ENCODE results near the gene THBS2.

Gene THBS2

DNA sequence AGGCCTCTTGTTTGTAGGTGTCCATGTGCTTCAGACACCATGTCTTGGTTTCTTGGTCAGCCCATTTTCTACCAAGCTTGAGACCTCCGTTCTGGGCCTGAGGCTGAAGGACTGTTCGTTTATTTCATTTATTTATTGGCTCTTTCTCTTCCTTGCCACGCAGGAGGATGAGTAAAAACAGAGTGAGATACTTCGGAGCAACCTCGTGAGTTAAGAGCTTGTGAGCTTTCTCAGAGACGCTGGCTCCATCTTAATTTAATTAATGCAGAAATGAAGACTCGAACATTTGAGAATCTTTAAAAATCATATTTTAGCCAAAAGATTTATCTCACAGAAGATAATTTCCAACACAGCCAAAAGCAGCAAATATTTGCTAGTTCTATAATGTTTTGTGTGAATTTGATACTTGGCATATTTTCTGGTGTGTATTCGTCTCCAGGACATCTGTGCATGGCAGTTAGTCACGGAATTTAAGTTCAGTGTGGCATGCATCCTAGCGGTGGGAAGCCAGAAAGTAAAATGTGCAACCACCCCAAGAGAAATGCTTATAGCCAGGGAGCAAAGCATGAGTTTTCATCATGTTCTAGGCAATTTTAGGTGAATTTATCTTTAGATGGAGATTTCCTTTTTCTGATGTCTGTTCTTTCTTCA is 76.0 kb downstream of the THBS2 start:
- no peak for DNase-seq

DNA sequence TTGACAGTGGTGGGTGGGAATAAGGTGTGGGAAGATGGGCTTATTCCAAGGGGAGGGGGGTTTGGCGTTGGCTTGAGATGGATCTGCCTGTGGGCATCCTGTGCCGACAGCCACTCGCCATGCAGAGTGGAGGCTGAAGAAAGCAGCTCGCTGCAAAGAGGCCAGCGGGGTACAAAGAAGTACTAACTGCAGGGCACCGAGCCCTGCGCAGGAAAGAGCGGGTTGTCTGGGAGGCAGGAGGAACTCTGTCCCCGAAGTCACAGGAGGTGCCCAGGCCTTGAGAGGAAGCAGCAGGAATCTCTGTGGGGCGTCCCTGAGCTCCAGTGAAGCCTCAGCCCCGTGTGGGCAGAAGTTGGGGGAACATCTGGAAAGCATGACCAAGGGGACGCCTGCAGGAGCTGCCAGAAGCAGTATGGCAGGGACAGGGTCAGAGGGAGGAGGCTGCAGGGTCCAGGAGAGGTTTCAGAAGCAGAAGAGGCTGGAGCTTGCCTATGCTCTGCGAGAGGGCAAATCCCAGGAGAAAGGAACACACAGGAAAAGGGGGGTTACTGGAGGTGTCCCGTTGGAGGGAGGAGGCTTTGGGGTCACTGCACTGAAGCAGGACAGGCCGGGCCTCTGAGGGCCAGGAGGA is 77.2 kb downstream of the THBS2 start:
- DNase-seq, result no peak

DNA sequence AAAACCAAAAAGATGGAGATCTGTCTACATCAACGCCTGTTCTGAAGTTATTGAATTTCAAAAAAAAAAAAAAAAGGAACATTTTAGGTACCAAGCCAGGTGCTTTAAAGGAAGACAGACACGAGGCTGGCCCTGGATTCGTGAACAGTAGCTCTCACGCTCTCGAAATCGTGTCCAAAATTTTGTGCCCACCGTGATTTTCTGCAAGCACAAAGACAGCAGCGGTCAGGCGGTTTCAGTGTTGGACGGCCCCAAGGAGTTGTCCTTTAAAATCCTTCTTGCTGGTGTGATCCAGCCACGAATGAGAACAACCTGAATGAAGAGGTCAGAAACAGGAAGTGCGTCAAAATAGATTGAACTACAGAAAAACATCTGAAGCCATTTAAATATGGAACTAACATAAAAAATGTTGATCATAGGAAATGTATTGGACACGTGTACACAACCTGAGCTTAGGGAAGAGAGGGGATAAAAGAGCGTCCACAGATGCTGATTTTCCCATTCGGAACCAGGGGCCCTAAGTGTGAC is 78.2 kb downstream of the THBS2 start:
- no peak for DNase-seq

DNA sequence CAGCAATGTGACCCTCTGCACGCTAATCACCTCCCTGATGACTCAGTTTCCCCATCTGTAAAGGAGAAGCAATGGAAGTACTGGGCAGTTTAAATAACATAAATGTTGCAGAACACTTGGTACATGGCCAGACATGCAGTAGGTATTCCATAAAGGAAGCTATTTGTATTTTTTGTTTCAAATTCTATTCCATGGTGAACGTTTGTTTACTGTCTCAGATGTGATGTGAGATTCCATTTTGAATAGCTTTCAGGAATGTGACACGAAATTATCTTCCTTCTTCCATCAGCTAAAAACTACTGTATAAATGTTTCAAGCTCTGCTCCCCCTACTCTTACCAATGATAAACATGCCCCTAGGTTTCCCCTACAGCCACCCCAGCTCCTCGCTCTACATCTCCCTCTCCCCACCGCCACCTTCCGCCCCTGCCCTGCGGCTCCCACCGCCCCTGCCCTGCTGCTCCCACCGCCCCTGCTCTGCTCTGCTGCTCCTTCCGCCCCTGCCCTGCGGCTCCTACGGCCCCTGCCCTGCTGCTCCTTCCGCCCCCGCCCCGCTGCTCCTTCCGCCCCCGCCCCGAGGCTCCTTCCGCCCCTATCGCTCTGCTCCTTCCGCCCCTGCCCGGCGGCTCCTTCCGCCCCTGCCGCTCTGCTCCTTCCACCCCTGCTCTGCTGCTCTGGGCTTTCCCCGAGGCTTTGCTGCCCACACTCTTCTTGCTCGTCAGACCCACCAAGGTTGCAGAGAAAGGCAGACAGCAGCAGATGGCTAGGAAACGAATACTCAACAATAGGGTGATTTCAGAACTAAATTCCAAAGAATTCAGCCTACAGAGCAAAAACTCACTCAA is 78.9 kb downstream of the THBS2 start:
- no peak for DNase-seq

DNA sequence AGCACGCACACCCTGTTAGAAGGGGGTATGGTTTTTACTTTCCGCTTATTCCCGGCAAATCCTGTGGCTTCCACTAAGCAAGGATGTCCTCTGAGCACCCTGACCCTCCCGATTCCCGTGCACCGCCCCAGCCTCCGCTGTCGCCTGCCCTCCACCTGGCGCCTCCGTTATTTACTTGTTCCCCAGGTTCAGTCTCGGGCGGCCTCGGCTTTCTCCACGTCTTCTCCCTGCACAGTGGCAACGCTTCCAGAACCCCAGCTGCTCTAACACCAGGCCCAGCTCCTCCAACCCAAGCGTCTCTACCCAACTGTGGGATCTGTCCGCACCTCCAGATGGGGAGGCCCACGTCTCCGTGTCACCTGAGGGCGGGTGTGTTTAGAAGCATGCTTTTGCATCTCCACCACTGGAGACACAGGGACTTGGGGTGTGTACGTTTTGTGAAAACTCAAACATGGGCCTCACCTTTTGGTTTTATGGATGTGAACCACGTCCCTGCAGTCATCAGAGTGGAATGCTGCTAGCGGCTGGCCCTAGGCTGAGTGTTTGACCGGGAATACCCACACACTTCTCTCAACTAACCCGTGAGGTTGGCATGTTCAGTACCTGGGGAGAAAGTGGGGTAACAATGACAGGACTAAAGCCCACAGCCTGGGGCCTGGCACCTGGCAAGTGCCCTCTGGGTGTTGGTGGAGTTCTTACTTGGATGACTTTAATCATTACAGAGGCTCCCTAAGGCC is 79.9 kb downstream of the THBS2 start:
- DNase-seq, result no peak

DNA sequence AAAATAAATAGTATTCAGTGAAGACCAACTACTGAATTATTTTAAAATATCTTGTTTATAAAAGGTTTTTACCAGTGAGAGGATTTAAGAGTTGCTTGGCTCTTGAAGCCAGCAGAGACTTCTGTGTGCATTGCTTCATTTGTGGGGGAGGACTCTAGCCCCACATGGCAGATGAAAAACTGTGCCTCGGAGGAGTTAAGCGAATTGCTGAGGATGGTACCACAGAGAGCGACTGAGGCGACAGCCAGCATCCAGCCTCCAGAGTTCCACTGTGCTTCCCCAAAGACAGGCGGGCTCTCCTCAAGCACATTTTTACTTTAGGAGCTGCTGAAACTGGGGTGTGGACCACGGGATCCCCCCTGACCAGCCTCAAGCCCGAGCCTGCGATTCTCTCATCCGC is 80.7 kb downstream of the THBS2 start:
- DNase-seq, result no peak

DNA sequence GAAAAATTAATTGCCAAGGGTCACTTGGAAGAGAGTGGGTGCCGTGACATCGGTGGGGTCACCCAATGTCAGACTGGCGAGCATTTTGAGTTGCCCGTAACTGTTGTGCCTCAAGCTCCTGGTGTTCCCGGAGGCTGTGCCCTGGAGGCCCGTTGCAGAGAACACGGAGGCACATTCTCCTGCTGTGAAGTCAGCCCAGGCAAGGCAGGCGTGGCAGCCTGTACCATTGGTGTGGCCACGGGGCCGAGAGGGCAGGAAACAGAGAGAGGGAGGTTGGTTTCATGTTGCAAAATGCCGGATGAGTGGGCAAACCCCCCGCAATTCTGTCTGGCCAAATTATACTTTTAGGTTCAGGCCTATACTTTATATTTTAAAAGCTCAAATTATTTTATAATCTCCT is 81.2 kb downstream of the THBS2 start:
- no peak for DNase-seq

DNA sequence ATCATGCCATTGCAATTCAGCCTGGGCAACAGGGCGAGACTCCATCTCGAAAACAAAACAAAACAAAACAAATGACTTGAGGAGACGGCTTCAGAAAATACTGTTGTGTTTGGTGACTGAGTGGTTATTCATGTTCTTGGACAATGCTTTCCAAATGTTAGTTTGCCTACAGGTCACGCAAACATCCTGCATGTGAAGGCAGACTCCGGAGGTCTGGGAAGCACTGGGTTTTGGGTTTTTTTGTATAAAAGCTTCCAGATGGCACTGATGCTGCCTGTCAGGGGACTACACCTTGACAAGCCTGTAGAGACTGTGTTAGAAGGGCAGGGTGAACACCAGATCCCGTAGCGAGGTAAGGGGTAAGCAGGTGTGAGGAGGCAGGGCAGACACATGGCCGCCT is 81.7 kb downstream of the THBS2 start:
- no peak for DNase-seq

DNA sequence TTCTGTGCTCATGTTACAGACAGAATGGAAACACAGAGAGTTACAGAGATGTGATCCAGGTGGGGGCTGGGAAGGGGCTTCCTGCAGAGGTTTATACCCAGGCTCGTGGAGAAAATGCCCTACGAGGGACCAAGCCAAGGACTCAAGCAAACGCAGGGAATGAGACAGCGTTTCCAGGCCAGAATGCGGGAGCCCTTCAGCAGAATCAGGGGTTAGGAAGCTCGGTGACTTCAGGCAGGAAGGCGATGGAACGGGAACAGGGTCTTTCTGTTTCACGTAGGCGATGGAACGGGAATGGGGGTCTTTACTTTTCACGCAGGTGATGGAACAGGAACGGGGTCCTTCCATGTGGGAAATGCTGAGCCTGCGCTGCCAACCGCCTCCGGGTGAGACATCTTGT is 82.6 kb downstream of the THBS2 start:
- DNase-seq, result no peak

DNA sequence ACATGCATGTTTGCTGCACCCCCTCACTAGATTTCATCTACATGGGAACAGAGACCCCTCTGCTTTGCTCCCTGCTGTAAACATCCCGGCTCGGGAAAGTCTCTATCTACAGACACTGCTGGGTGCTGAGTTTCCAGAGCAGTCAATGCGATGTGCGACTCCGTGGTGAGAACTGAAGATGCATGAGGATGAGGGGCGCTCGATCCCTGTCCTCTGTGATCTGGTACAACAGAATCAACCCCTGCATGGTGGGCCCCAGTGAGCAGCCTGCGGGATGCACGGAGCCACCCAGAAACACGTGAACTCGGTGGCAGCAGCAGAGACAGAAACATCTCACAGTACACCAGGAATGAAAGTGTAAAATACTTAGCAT is 83.1 kb downstream of the THBS2 start:
- no peak for DNase-seq

DNA sequence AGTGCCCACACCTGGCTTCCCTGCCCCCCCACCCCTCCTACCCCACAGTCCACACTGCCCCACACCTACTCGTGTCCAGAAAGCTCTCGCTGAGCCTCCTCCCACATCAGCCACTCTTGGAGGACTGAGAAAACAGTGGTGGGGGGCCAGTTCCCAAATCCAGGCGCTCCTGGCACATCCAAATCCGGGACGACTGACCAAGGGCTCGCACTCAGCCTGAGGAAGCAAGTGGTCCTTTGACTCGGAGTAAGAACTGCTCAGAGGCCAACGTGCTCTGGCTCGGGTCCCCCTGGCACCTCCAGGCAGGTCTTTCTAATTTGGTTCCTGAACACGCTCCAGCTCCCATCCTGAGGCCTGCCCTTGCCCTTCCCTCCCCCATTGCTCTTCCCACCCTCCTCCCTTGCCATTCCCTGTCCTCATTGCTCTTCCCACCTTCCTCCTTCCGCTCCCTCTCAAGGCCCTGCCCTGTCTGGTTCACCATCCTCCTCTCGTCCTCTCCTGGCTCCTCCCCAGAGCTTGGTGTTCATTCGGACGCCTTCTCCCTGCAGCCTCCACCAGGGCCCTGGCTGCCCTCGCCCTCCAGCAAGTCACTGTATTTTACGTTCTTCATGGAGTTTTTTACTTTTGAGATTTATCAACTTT is 83.6 kb downstream of the THBS2 start:
- DNase-seq, result no peak

DNA sequence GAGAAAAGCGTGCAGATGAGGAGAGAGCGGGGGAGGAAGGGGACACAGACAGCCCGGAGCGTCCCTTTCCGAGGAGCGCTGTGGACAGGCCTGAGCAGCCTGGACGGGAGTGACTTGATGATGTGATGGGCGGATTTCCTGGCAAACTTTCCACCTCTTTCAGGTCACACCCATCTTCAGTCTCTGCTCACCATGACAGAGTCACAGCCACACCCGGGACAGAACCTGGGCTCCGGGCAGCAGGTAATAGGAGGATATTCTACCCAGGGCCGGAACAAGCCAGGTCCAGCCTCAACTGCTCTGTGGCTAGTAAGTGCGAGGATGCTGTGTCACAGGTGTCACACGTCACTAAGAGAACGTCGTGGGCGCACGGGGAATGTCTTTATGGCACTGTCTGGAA is 84.3 kb downstream of the THBS2 start:
- no peak for DNase-seq

DNA sequence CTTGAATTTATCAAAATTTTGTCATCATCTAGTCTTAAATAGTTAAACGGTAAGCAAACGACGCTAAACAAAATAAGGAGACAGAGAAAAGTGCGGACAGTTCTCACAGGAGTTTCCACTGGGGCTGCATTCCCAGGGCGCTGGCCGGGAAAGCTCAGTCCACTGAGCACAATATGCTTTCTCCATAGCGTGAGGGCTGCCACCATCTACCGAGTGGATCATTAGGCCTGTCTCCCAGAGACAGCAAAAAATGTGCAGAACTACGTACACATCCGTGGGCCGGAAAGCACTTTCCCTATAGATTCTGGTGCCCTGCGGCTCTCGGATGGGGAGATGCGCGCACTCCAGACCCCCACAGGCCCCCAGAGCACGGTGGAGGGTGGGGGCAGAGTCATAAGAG is 84.9 kb downstream of the THBS2 start:
- no peak for DNase-seq

DNA sequence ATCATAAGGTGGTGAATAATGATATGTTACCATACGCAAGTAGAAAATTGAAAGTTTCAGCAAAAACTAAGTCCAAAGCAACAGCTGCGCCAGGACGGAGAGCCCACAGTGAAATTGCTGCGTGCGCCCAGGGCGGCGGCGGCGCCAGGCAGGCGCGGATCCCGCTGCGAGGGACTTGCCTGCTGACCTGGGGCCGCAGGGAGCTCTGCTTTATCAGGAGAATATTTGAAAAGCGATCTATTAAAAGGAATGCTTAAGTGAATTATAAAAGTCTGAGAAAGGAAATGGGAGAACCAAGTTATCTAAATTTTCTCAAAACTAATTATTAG is 85.4 kb downstream of the THBS2 start:
- no peak for DNase-seq

DNA sequence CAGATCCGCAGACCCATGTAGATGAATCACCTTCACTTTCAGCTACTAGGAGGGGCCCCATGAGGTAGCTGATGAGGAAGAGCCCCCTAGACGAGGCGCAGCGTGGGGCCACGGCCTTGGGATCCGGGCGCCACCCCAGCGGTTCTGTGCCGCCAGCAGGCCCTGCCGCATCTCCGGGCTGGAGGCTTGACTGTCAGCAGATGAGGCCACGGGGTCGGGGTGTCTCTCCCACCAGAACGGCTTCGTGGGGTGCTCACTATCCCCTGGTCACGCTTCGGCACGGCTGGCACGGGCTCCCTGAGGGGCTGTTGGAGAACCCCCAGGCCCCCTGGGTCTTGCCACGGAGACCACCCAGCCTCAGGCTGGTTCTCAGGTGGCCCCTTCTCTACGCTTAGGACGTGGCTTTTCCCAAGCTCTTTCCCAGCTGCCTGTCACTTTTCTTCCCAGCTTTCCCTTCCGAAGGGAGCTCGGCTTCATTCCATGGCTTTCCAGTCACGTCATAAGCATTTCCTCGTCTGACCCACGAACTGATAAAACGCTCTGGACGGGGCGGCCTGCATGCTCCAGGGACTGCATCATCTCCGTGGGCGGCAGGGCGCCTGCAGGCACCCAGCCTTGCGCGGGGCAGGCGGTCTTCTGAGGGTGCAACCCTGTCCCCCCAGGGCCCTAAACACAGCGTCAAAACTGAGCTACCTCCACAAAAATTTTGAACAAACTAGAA is 85.9 kb downstream of the THBS2 start:
- no peak for DNase-seq

DNA sequence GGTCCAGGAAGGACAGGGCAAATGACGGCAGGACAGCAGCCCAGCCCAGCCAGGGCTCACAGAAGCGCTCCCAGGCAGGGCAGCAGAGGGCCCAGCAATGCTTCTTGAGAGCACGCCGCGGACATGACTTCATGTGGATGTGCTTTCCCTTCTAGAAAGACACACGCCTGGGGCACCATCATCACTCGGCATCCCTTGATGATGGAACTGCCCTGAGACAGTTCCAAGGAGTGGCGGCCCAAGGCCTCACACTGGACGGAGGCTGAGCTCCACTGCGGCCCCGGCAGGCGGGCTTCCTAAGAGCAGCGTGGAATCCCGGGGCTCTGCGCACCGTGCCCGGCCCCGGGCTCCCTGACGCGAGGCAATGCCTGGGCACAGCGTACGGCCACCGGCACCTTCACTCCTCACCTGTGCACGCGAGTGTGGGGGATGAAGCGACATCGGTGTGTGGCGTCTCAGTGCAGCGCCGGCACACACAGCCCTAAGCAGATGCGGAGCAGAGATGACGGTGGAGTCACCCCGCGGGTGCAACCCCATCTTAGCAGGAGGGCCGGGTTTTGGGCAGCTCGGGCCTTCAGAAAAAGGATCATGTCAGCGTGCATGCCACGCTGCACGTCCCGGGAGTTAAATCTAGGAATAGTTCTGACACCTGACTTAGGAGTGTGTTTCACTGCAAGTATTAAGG is 86.6 kb downstream of the THBS2 start:
- DNase-seq, result no peak
